Left lung (tissue), 10 donors: ENCODE data around the gene PDCD4. TPM values are rescaled to one million over a fixed set of nuclear protein-coding genes. Genes with fewer than 3 reads are reported as not detected.

Experiments
- ATAC-seq: fragments of 200-7000 bp; cut with Tn5 transposase; one replicate; pipeline ENCODE4 v1.9.1; 2020; ENCODE audit warnings: moderate library complexity
- DNase-seq, 4 donors: peaks; one replicate each; pipeline ENCODE4 v3.0.0-alpha.2; 2013 to 2020
- H3K27ac ChIP-seq, 2 donors: fragments of 200-600 bp; sonication (generic) in 1 of 2; one replicate each; pipeline versions ENCODE4 v1.5.0 to v1.8.0; 2020 to 2021
- H3K27me3 ChIP-seq, 2 donors: fragments of 200-600 bp; sonication (generic) in 1 of 2; one replicate each; pipeline versions ENCODE4 v1.5.0 to v1.8.0; 2020 to 2021
- H3K36me3 ChIP-seq, 2 donors: fragments of 200-600 bp; sonication (generic) in 1 of 2; one replicate each; pipeline versions ENCODE4 v1.5.0 to v1.8.0; 2020 to 2021
- H3K4me1 ChIP-seq, 2 donors: fragments of 200-600 bp; one replicate each; pipeline ENCODE4 v1.8.0; 2021
- H3K4me3 ChIP-seq, 2 donors: fragments of 200-600 bp; sonication (generic) in 1 of 2; one replicate each; pipeline versions ENCODE4 v1.5.0 to v1.8.0; 2020 to 2021; ENCODE audit warnings: mild to moderate bottlenecking in 1 of 2
- H3K9me3 ChIP-seq, 2 donors: fragments of 200-600 bp; sonication (generic) in 1 of 2; one replicate each; pipeline versions ENCODE4 v1.5.0 to v1.8.0; 2020 to 2021
- intact Hi-C, 2 donors: fragments of 100-400 bp; cut with DNase I; formaldehyde crosslinking; loops; one replicate each; pipeline versions ENCODE4 v1.11.2 to v1.14.2; 2022
- polyA plus RNA-seq, 6 donors: library from polyadenylated mRNA; unstranded; fragments of 120-200 nt; gene quantifications; one replicate each; pipeline ENCODE4 v1.2.1, GENCODE V29; 2013; ENCODE audit not compliant: insufficient read length in 6 of 6
- total RNA-seq, 2 donors: library from RNA; stranded (reverse); fragmentation: NEBNext Ultra II Directional; extraction: Animal tissue kit (Norgen Biotek cat#: 25700); gene quantifications; one replicate each; pipeline ENCODE4 v1.2.1, GENCODE V29; 2021
- TF ChIP-seq, protein P1 (sequence below), 2 donors: fragments of 200-600 bp; sonication (generic) in 1 of 2; IDR thresholded peaks; one replicate each; pipeline versions ENCODE4 v1.5.0 to v1.8.0; 2021; ENCODE audit warnings: antibody characterized with exemption in 2 of 2
- donor health status: DM: no; HTN: yes; CAD: no.
- donor health status: DM: no; HTN: no; CAD: no.

PDCD4 gene
- total and polyA plus RNA-seq, 8 donors: 45.7 to 311 (median 220) TPM

DNA sequence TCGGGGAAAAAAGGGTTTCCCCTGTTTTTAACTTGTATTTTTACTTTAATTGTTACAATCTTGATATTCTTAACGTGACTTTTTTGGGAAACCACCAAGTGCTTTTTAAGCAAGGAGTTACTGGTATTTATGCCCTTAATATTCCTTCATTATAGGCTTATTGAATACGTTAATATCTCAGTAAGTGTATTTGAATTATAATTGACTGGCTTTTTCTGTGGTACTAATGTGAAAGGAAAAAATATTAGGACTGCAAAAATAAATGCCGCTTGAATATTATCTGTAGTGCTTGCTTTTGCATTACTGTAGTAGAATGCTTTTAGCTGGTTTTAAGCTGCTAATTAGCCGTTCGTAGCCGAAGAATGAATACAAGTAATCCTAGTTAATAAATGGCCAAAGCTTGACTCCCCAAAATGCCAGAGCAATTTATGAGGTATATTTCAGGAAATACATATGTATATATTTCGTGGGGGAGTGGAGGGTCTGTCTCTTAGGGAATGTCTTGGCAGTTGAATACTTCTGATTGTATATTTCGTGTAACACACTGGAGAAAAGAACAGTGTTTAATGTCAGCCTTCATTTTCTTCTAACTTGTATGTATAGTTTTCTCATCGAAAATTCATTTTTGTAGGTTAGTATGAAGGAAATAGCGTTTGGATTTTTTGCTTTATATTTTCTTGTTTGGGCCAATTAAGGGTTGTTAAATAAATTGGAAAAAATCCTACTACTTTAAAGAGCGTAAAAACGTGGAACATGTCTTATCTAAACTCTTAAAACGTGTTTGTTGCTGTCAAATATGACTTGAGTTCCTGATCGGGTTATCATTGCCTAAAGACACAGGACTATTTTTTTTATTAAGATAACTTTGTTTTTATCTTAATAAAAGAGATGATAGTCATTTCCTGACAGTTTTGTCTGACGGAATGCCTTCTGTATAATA lies 1.5 kb downstream of the PDCD4 start:
- TF ChIP-seq, protein P1, sequence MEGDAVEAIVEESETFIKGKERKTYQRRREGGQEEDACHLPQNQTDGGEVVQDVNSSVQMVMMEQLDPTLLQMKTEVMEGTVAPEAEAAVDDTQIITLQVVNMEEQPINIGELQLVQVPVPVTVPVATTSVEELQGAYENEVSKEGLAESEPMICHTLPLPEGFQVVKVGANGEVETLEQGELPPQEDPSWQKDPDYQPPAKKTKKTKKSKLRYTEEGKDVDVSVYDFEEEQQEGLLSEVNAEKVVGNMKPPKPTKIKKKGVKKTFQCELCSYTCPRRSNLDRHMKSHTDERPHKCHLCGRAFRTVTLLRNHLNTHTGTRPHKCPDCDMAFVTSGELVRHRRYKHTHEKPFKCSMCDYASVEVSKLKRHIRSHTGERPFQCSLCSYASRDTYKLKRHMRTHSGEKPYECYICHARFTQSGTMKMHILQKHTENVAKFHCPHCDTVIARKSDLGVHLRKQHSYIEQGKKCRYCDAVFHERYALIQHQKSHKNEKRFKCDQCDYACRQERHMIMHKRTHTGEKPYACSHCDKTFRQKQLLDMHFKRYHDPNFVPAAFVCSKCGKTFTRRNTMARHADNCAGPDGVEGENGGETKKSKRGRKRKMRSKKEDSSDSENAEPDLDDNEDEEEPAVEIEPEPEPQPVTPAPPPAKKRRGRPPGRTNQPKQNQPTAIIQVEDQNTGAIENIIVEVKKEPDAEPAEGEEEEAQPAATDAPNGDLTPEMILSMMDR (IDR thresholded peaks at IDR 0.05): no peak
- Histone ChIP-seq H3K4me1 (peaks cover 9 to 39% of the 10 kb centered on the region in 2 donors), H3K27ac (peak overlapping the region; percentile 96 to 97), H3K4me3 (peak overlapping the region; percentile 82 to 94), H3K27me3 (no peaks in the 10 kb centered on the region), H3K9me3 (no peaks in the 10 kb centered on the region), H3K36me3 (no peaks in the 10 kb centered on the region)
- intact Hi-C loops: no loop called here
- DNase-seq (no peak), ATAC-seq (no peak)

DNA sequence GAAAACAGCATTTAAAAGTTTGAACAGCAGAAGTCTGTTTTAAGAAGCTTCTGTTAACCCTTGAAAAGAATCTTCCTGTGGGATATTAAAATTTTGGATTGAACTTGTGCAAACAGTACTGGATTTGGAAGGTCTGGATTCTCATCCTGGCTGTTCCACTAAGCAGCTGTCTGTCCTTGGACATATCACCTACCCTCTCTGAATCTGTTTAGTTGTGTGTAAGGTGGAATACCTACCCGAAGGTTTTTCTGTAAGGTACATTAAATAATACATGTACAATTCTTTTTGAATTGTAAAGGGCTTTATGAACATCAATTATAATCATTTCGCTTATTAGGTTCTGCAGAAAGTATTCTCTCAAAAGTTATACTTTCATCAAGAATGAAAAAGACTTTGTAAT lies 2.2 kb downstream of the PDCD4 start:
- H3K9me3 ChIP-seq: no peaks in the 10 kb centered on the region
- H3K27me3 ChIP-seq: no peaks in the 10 kb centered on the region
- peaks cover 9 to 32% of the 10 kb centered on the region in 2 donors for H3K4me1 ChIP-seq
- ATAC-seq (no peak), DNase-seq (no peak)
- no peaks in the 10 kb centered on the region for H3K36me3 ChIP-seq
- TF ChIP-seq, protein P1 (IDR thresholded peaks at IDR 0.05): no peak
- H3K27ac ChIP-seq: peak overlapping the region in 1 of 2 donors; percentile 97
- peak overlapping the region; percentile 82 to 94 for H3K4me3 ChIP-seq
- intact Hi-C loops: no loop called here

DNA sequence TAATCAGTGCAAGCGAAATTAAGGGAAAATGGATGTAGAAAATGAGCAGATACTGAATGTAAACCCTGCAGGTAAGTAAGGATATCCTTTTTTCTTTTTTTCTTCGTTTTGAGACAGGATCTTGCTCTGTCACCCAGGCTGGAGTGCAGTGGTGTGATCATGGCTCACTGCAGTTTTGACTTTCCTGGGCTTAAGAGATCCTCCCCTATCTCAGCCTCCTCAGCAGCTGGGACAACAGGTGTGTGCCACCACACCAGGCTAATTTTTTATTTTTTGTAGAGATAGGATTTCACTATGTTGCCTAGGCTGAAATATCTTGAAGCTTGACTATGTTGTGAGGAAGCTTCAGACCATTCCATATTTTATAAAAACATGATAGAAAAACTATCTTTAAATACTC lies 4.3 kb downstream of the PDCD4 start:
- ATAC-seq (no peak), DNase-seq (no peak)
- TF ChIP-seq, protein P1 (IDR thresholded peaks at IDR 0.05): no peak
- Histone ChIP-seq H3K9me3 (no peaks in the 10 kb centered on the region), H3K4me1 (peaks cover 6 to 28% of the 10 kb centered on the region in 2 donors), H3K36me3 (no peaks in the 10 kb centered on the region), H3K27me3 (no peaks in the 10 kb centered on the region), H3K4me3 (no peak overlapping the region), H3K27ac (no peak overlapping the region)
- intact Hi-C loops: no loop called here

DNA sequence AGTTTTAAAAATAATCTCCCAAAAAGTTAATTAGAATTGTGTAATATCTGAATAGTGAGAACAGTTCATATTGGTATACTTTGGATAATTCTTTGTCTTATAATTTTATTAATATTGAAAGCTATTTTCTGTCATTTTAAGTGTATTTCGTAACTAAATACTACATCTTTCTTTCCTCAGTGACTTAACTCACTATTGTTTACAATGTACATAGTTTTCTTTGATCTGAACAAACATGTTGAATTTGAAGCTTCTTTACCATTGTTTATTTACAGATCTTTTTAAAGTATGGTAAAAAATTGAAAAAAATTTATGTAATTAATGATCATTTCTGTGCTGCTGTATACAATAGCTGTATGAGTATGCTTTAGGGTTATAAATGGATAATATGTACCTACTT lies 5.1 kb downstream of the PDCD4 start:
- no peaks in the 10 kb centered on the region for H3K27me3 ChIP-seq
- no peak for DNase-seq
- intact Hi-C loops: no loop called here
- ATAC-seq: no peak
- no peaks in the 10 kb centered on the region for H3K9me3 ChIP-seq
- peaks cover 0 to 7% of the 10 kb centered on the region in 2 donors for H3K36me3 ChIP-seq
- TF ChIP-seq, protein P1 (IDR thresholded peaks at IDR 0.05): no peak
- peaks cover 3 to 27% of the 10 kb centered on the region in 2 donors for H3K4me1 ChIP-seq
- H3K4me3 ChIP-seq: no peak overlapping the region
- no peak overlapping the region for H3K27ac ChIP-seq

DNA sequence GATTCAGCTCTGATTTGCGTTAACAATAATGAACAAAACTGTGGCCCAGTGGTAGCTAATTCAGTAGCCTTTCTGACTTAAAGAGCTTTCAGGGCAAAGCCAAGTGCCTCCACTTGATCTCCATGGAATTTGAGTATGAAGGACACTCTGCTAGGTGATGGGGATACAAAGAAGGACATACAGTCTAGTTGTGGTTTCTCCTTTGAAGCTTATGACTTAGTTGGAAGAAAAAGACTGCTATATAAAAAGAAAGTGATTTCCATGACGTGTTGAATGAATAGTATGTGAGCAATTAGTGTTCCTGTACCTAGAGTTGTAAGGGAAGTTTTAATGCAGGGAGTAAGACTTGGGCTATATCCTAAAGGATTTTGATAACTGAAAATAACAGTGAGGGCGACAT lies 8.3 kb downstream of the PDCD4 start:
- DNase-seq (no peak), ATAC-seq (peak; percentile 62)
- Histone ChIP-seq H3K9me3 (no peaks in the 10 kb centered on the region), H3K27me3 (no peaks in the 10 kb centered on the region), H3K4me1 (peaks cover 0 to 9% of the 10 kb centered on the region in 2 donors), H3K4me3 (no peak overlapping the region), H3K27ac (no peak overlapping the region), H3K36me3 (peaks cover 0 to 21% of the 10 kb centered on the region in 2 donors)
- TF ChIP-seq, protein P1 (IDR thresholded peaks at IDR 0.05): no peak
- intact Hi-C loops: no loop called here
